H1 (cell line): ENCODE data around the gene CASQ1. TPM values are rescaled to one million over a fixed set of nuclear protein-coding genes. Genes with fewer than 3 reads are reported as not detected.

Source experiments
- CTCF ChIA-PET: fragments of 300-600 bp; sonication (Branson Sonifier 250); formaldehyde crosslinking; loops from one replicate; lab custom pipeline; 2021; ENCODE audit not compliant: partially characterized antibody; lab: Charles Lee
- POLR2A ChIA-PET: fragments of 300-600 bp; sonication (Branson Sonifier 250); formaldehyde crosslinking; loops from one replicate; lab custom pipeline; 2021; ENCODE audit warnings: inconsistent platforms; ENCODE audit not compliant: partially characterized antibody; lab: Charles Lee
- DNase-seq, 2 experiments: peaks; one replicate each; pipeline versions ENCODE4 v3.0.0 to v3.0.0-alpha.2; 2010 to 2022; ENCODE audit warnings: low spot score in 2 of 2, low read depth in 1 of 2, mixed read lengths in 1 of 2
- FAIRE-seq: peaks from 2 replicates; lab custom pipeline; 2011; peaks lifted over from hg19 to GRCh38; lab: Jason Lieb, UNC
- H2AFZ ChIP-seq: 2 replicates; pipeline ENCODE4 v1.8.1; 2012; ENCODE audit warnings: low read length, inconsistent platforms
- H2AK5ac ChIP-seq: 2 replicates; pipeline ENCODE4 v1.6.1; 2013; ENCODE audit warnings: low read depth, low read length
- H2BK120ac ChIP-seq: replicated peaks from 2 replicates; pipeline ENCODE3; 2013; ENCODE audit warnings: low read depth, low read length, inconsistent platforms
- H2BK12ac ChIP-seq: 2 replicates; pipeline ENCODE4 v1.6.1; 2013; ENCODE audit warnings: low read depth, low read length
- H2BK15ac ChIP-seq: 2 replicates; pipeline ENCODE4 v1.6.1; 2013; ENCODE audit warnings: low read length
- H2BK20ac ChIP-seq: 2 replicates; pipeline ENCODE4 v1.6.1; 2013; ENCODE audit warnings: low read length
- H2BK5ac ChIP-seq: 2 replicates; pipeline ENCODE4 v1.6.1; 2013; ENCODE audit warnings: low read depth, low read length
- H3K14ac ChIP-seq: 2 replicates; pipeline ENCODE4 v1.6.1; 2013; ENCODE audit warnings: inconsistent platforms; ENCODE audit not compliant: insufficient read length
- H3K18ac ChIP-seq: 2 replicates; pipeline ENCODE4 v1.6.1; 2013; ENCODE audit warnings: low read length; ENCODE audit errors: extremely low read depth
- H3K23ac ChIP-seq: 2 replicates; pipeline ENCODE4 v1.6.1; 2013; ENCODE audit warnings: inconsistent platforms; ENCODE audit not compliant: insufficient read length
- H3K23me2 ChIP-seq: 2 replicates; pipeline ENCODE4 v1.6.1; 2013; ENCODE audit warnings: low read depth, low read length
- H3K27ac ChIP-seq: 2 replicates; pipeline ENCODE4 v1.6.1; 2011; ENCODE audit warnings: low read depth, low read length, inconsistent platforms
- H3K27me3 ChIP-seq, 4 experiments: replicated peaks in 1 of 4; 1 replicate in 1 of 4; 2 replicates in 3 of 4; pipeline versions ENCODE4 v1.6.1 to v1.8.1; 2011 to 2013; ENCODE audit warnings: low read length in 3 of 4, mild to moderate bottlenecking in 3 of 4, inconsistent platforms in 2 of 4, mixed read lengths in 2 of 4, moderate library complexity in 1 of 4; ENCODE audit not compliant: control insufficient read depth in 3 of 4, insufficient read depth in 3 of 4; ENCODE audit errors: extremely low read depth in 1 of 4
- H3K36me3 ChIP-seq, 4 experiments: 2 replicates each; pipeline versions ENCODE4 v1.6.1 to v1.8.1; 2011 to 2013; ENCODE audit warnings: mild to moderate bottlenecking in 4 of 4, low read length in 3 of 4, moderate library complexity in 2 of 4, control low read depth in 1 of 4, inconsistent platforms in 1 of 4; ENCODE audit not compliant: insufficient read depth in 4 of 4, control insufficient read depth in 2 of 4
- H3K4ac ChIP-seq: replicated peaks from 2 replicates; pipeline ENCODE3; 2013; ENCODE audit warnings: low read length, low read depth, mixed read lengths, inconsistent platforms; ENCODE audit not compliant: insufficient read length
- H3K4me1 ChIP-seq, 4 experiments: replicated peaks in 1 of 4; 1 replicate in 1 of 4; 2 replicates in 3 of 4; pipeline versions ENCODE4 v1.6.1 to v1.8.1; 2011 to 2013; ENCODE audit warnings: low read length in 3 of 4, inconsistent platforms in 2 of 4, mixed read lengths in 1 of 4; ENCODE audit not compliant: insufficient read depth in 4 of 4, control insufficient read depth in 3 of 4
- H3K4me2 ChIP-seq, 2 experiments: 2 replicates each; pipeline versions ENCODE4 v1.6.1 to v1.8.1; 2011 to 2013; ENCODE audit warnings: low read depth in 2 of 2, low read length in 2 of 2, control low read depth in 1 of 2, inconsistent platforms in 1 of 2, mild to moderate bottlenecking in 1 of 2; ENCODE audit not compliant: insufficient read depth in 1 of 2
- H3K4me3 ChIP-seq, 4 experiments: fragments of 200-600, 300-600 bp in 1 of 4; sonication (generic), shearing (Covaris generic), sonication (Bioruptor Twin) in 1 of 4; 2 replicates each; pipeline versions ENCODE4 v1.5.1 to v1.8.1; 2011 to 2016; ENCODE audit warnings: low read length in 4 of 4, low read depth in 3 of 4, control low read depth in 2 of 4, inconsistent platforms in 2 of 4, mild to moderate bottlenecking in 2 of 4, mixed read lengths in 1 of 4, moderate library complexity in 1 of 4; ENCODE audit not compliant: insufficient read depth in 2 of 4; ENCODE audit errors: extremely low read depth in 1 of 4
- H3K56ac ChIP-seq: replicated peaks from 2 replicates; pipeline ENCODE3; 2013; ENCODE audit warnings: low read depth, mild to moderate bottlenecking, mixed read lengths, low read length, inconsistent platforms; ENCODE audit not compliant: insufficient read length
- H3K79me1 ChIP-seq: 2 replicates; pipeline ENCODE4 v1.6.1; 2013; ENCODE audit warnings: low read depth, low read length, control low read depth
- H3K79me2 ChIP-seq, 2 experiments: 2 replicates each; pipeline versions ENCODE4 v1.6.1 to v1.8.1; 2012 to 2013; ENCODE audit warnings: low read length in 2 of 2, mild to moderate bottlenecking in 2 of 2, inconsistent platforms in 1 of 2; ENCODE audit not compliant: insufficient read depth in 2 of 2, control insufficient read depth in 1 of 2
- H3K9ac ChIP-seq, 4 experiments: replicated peaks in 1 of 4; 1 replicate in 1 of 4; 2 replicates in 3 of 4; pipeline versions ENCODE4 v1.6.1 to v1.8.1; 2011 to 2013; ENCODE audit warnings: low read depth in 3 of 4, low read length in 3 of 4, control low read depth in 2 of 4, mild to moderate bottlenecking in 2 of 4, moderate library complexity in 2 of 4, inconsistent platforms in 1 of 4; ENCODE audit errors: extremely low read depth in 1 of 4
- H3K9me3 ChIP-seq, 2 experiments: 2 replicates each; pipeline versions ENCODE4 v1.6.1 to v1.8.1; 2012 to 2013; ENCODE audit warnings: mild to moderate bottlenecking in 2 of 2, moderate library complexity in 2 of 2, control low read depth in 1 of 2, inconsistent platforms in 1 of 2, low read depth in 1 of 2, low read length in 1 of 2, mixed read lengths in 1 of 2; ENCODE audit not compliant: insufficient read depth in 2 of 2
- H4K20me1 ChIP-seq, 2 experiments: replicated peaks in 1 of 2; 2 replicates each; pipeline versions ENCODE3 to v1.8.1; 2011 to 2013; ENCODE audit warnings: inconsistent platforms in 2 of 2, low read length in 2 of 2, mild to moderate bottlenecking in 1 of 2; ENCODE audit not compliant: insufficient read depth in 2 of 2, control insufficient read depth in 1 of 2
- H4K5ac ChIP-seq: 2 replicates; pipeline ENCODE4 v1.6.1; 2013; ENCODE audit warnings: low read length, low read depth, mixed read lengths, inconsistent platforms; ENCODE audit not compliant: insufficient read length
- H4K8ac ChIP-seq: 2 replicates; pipeline ENCODE4 v1.8.0; 2013; ENCODE audit warnings: mild to moderate bottlenecking, moderate library complexity, low read length, inconsistent platforms; ENCODE audit not compliant: insufficient read depth; ENCODE audit errors: extremely low read depth
- H4K91ac ChIP-seq: replicated peaks from 2 replicates; pipeline ENCODE3; 2013; ENCODE audit warnings: low read length, mixed read lengths, inconsistent platforms; ENCODE audit not compliant: insufficient read length
- ATF3 ChIP-seq: IDR thresholded peaks from 2 replicates; pipeline ENCODE4 v1.6.1; 2011; ENCODE audit warnings: low read depth, mild to moderate bottlenecking, low read length; ENCODE audit not compliant: insufficient read depth
- BACH1 ChIP-seq: IDR thresholded peaks from 2 replicates; pipeline ENCODE4 v1.6.1; 2012; ENCODE audit warnings: low read length, improper control_type of control experiment
- CTCF ChIP-seq, 3 experiments: IDR thresholded peaks; 1 replicate in 2 of 3; 2 replicates in 1 of 3; pipeline versions ENCODE4 v1.5.1 to v1.6.1; 2011; ENCODE audit warnings: low read length in 3 of 3, mild to moderate bottlenecking in 3 of 3, inconsistent platforms in 2 of 3, low read depth in 1 of 3, moderate library complexity in 1 of 3; ENCODE audit not compliant: insufficient read depth in 1 of 3; ENCODE audit errors: control extremely low read depth in 1 of 3
- HDAC6 ChIP-seq: IDR thresholded peaks from one replicate; pipeline ENCODE4 v1.7.1; 2012; ENCODE audit warnings: low read depth, mild to moderate bottlenecking, inconsistent platforms, low read length, moderate library complexity
- JUN ChIP-seq: IDR thresholded peaks from 2 replicates; pipeline ENCODE4 v1.6.1; 2011; ENCODE audit warnings: low read depth, mild to moderate bottlenecking, improper control_type of control experiment, low read length
- POLR2A ChIP-seq, 2 experiments: IDR thresholded peaks; 1 replicate in 1 of 2; 2 replicates in 1 of 2; pipeline ENCODE4 v1.6.1; 2011; ENCODE audit warnings: low read depth in 2 of 2, low read length in 2 of 2, mild to moderate bottlenecking in 2 of 2; ENCODE audit errors: control extremely low read depth in 1 of 2
- POU5F1 ChIP-seq: IDR thresholded peaks from 2 replicates; pipeline ENCODE4 v1.6.1; 2011; ENCODE audit warnings: low read depth, mild to moderate bottlenecking, low read length, moderate library complexity
- RNF2 ChIP-seq: fragments of 200-900, 300-1000 bp; sonication (generic); IDR thresholded peaks from 2 replicates; pipeline ENCODE4 v1.7.1; 2016; ENCODE audit warnings: borderline replicate concordance, low read depth, mild to moderate bottlenecking, antibody characterized with exemption, low read length; ENCODE audit not compliant: poor library complexity, severe bottlenecking; ENCODE audit errors: missing control alignments
- SIX5 ChIP-seq: IDR thresholded peaks from 2 replicates; pipeline ENCODE4 v1.6.1; 2011; ENCODE audit warnings: mild to moderate bottlenecking, low read depth, low read length
- SP4 ChIP-seq: IDR thresholded peaks from 2 replicates; pipeline ENCODE4 v1.6.1; 2012; ENCODE audit warnings: low read length, inconsistent platforms
- YY1 ChIP-seq: IDR thresholded peaks from 2 replicates; pipeline ENCODE4 v1.6.1; 2011; ENCODE audit warnings: low read depth, mild to moderate bottlenecking, low read length
- WGBS, 2 experiments: shearing (Covaris generic) in 1 of 2; methylation state at CpG; one replicate each; pipeline versions ENCODE4 v1.1.6 to v1.1.7; 2013 to 2015; ENCODE audit warnings: low lambda C conversion rate in 2 of 2, mixed read lengths in 2 of 2, inconsistent platforms in 1 of 2, low coverage in 1 of 2, missing lambda C conversion rate in 1 of 2; ENCODE audit not compliant: insufficient replicate concordance in 2 of 2, insufficient coverage in 1 of 2, insufficient read length in 1 of 2; ENCODE audit errors: extremely low coverage in 1 of 2, missing lambda C conversion rate in 1 of 2; 5-methylcytosine and 5-hydroxymethylcytosine counted together
- polyA plus RNA-seq, 7 experiments: library from polyadenylated mRNA; depleted of rRNA in 3 of 7; stranded (reverse) in 5 of 7; unstranded in 2 of 7; fragments of >200 nt in 5 of 7; fragments of 200-250 nt in 2 of 7; gene quantifications; 1 replicate in 5 of 7; 2 replicates in 1 of 7; 4 replicates in 1 of 7; pipeline versions ENCODE4 v1.2.1 to v1.2.3, GENCODE V29; 2011 to 2013; ENCODE audit warnings: missing spikeins in 2 of 7, mixed read lengths in 2 of 7
- total RNA-seq: library from RNA; stranded (reverse); fragmentation: NEBNext Ultra II Directional; extraction: Animal tissue kit (Norgen Biotek cat#: 25700); gene quantifications from 2 replicates; pipeline ENCODE4 v1.2.1, GENCODE V29; 2021

CASQ1 gene
- total and polyA plus RNA-seq, 2 of the 8 experiments (the other 6 are each of a cell fraction or from before 2014, with no cell fraction given), result 0.80 to 1.3 TPM

- Histone ChIP-seq H2BK5ac (no peak overlapping the region), H4K91ac (no peak overlapping the region), H3K36me3 (peaks cover 28 to 93% (median 66%) of the 10 kb centered on the region in 4 experiments), H3K79me2 (no peaks in the 10 kb centered on the region), H3K4me2 (no peak overlapping the region), H4K5ac (no peak overlapping the region), H3K4me1 (no peaks in the 10 kb centered on the region), H2BK12ac (no peak overlapping the region), H3K79me1 (no peaks in the 10 kb centered on the region), H2AK5ac (no peak overlapping the region), H3K9me3 (no peaks in the 10 kb centered on the region), H2BK20ac (no peak overlapping the region), H2BK120ac (no peak overlapping the region), H3K18ac (no peak overlapping the region), H2AFZ (no peak overlapping the region)
- DNase-seq (no peak), FAIRE-seq (no peak)
- ChIA-PET POLR2A (interaction anchor here (1.2 to 3.6 kb wide), 4 partner anchors 12 to 57 kb away, joined by 3 to 15 read pairs (median 8); no protein-coding TSS in a partner anchor), CTCF (interaction anchor here (0.7 to 3.4 kb wide), 7 partner anchors 16 to 152 kb away, joined by 3 to 11 read pairs (median 5); no protein-coding TSS in a partner anchor)
- no peak for TF ChIP-seq JUN
- TF ChIP-seq HDAC6, result no peak
- no peak for TF ChIP-seq CTCF (IDR thresholded peaks at IDR 0.05; ENCODE audit: control extremely low read depth in 1 of 3, insufficient read depth in 1 of 3, low read depth in 1 of 3, low read length in 3 of 3)
- TF ChIP-seq YY1, result no peak
- no peak for TF ChIP-seq SP4
- TF ChIP-seq BACH1, result no peak
- no peak for TF ChIP-seq ATF3
- no peak for TF ChIP-seq POLR2A (IDR thresholded peaks at IDR 0.05; ENCODE audit: control extremely low read depth in 1 of 2, low read depth in 2 of 2, low read length in 2 of 2)
- no peak for TF ChIP-seq POU5F1
- TF ChIP-seq RNF2, result no peak
- TF ChIP-seq SIX5, result no peak
- TF ChIP-seq, all 59 proteins: peak for 0
- H2BK15ac ChIP-seq, result no peak overlapping the region
- H3K27ac ChIP-seq, result no peak overlapping the region
- no peak overlapping the region for H3K4me3 ChIP-seq
- no peaks in the 10 kb centered on the region for H3K27me3 ChIP-seq
- peaks cover 0 to 2% of the 10 kb centered on the region in 2 experiments for H4K20me1 ChIP-seq
- no peak overlapping the region for H3K14ac ChIP-seq
- H4K8ac ChIP-seq, result no peak overlapping the region
- no peak overlapping the region for H3K4ac ChIP-seq
- H3K9ac ChIP-seq, result no peak overlapping the region
- WGBS, 2 experiments, result 98% methylated on average over 2 of the region's 2 CpGs; no CpG with 5 or more reads in 1 of the 2 experiments
- no peak overlapping the region for H3K56ac ChIP-seq
- no peak overlapping the region for H3K23ac ChIP-seq
- no peaks in the 10 kb centered on the region for H3K23me2 ChIP-seq
Observed at GRCh38 chr1:160226623-160227022, 36.2 kb downstream of the CASQ1 start.
